ENCODE results near the gene UCN. TPM values are rescaled to one million over a fixed set of nuclear protein-coding genes. Genes with fewer than 3 reads are reported as not detected.

UCN gene
- total RNA-seq, 1 experiment from 2014 or later, result 3.6 TPM

DNA sequence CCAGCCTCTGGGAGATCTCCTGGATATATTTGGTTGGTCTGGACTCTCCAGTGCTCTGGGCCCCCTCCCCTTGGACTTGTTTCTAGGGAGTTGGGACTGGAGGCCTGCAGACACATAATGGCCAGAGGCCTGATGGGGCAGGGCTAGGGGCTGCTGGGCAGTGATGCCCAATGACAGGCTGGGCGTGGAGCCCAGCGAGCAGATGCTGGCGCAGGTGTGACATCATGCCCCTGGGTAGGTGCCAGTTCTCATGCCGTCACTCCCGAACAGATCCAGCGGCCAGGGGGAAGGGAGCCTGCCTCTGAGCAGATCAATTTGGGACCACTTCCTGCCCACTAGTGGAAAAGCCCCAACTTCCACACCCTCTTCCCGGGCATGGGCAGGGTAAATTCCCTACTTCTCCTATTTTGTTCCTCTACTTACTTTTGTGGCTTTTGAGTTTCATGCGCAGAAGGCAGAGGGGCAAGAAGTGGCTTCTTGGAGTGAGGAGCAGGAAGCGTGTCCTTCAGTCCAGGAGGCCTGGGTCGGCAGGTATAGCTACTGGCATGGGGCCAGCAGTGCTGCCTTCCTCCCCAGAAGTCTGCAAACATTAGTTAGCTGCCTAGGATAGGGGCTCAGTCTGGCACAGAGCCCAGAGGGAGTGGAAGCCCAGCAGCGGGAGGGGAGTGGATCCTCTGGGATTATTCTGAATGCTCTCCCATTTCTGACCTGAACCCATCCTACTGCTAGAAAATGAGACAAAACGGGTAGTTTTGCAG lies 8.6 kb upstream of the UCN start:
- no peak overlapping the region for H2AFZ ChIP-seq (ENCODE audit: low read length)
- no peaks in the 10 kb centered on the region for H3K36me3 ChIP-seq (ENCODE audit: low read depth, low read length)
- ATAC-seq, result no peak
- H3K9ac ChIP-seq (ENCODE audit: low read length), result no peak overlapping the region
- no peak for DNase-seq
- H3F3A ChIP-seq (ENCODE audit: low read length, unreplicated experiment), result no peaks in the 10 kb centered on the region
- no TSS peak for BruUV-seq (replicated peaks)
- CTCF ChIA-PET, result no interaction called here
- no peaks in the 10 kb centered on the region for H3K9me2 ChIP-seq (replicated peaks; ENCODE audit: low read length)
- no peak overlapping the region for H3K4me3 ChIP-seq (ENCODE audit: low read length)
- peaks cover 5% of the 10 kb centered on the region; the same call in 1 of the 2 replicates for H3K79me2 ChIP-seq (ENCODE audit: low read length)
- intact Hi-C loops (cut with micrococcal nuclease), result no loop called here
- no peak overlapping the region for H3K27ac ChIP-seq (ENCODE audit: low read length)
- H4K20me1 ChIP-seq (ENCODE audit: low read length), result no peaks in the 10 kb centered on the region
- TF ChIP-seq, protein P1, sequence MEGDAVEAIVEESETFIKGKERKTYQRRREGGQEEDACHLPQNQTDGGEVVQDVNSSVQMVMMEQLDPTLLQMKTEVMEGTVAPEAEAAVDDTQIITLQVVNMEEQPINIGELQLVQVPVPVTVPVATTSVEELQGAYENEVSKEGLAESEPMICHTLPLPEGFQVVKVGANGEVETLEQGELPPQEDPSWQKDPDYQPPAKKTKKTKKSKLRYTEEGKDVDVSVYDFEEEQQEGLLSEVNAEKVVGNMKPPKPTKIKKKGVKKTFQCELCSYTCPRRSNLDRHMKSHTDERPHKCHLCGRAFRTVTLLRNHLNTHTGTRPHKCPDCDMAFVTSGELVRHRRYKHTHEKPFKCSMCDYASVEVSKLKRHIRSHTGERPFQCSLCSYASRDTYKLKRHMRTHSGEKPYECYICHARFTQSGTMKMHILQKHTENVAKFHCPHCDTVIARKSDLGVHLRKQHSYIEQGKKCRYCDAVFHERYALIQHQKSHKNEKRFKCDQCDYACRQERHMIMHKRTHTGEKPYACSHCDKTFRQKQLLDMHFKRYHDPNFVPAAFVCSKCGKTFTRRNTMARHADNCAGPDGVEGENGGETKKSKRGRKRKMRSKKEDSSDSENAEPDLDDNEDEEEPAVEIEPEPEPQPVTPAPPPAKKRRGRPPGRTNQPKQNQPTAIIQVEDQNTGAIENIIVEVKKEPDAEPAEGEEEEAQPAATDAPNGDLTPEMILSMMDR (conservative IDR thresholded peaks at IDR 0.05; ENCODE audit: low read depth, low read length), result no peak
- no peak for TF ChIP-seq EZH2phosphoT487 (IDR thresholded peaks at IDR 0.05; ENCODE audit: borderline replicate concordance, low read length)
- TF ChIP-seq EZH2 (IDR thresholded peaks at IDR 0.05; ENCODE audit: low read length, unreplicated experiment), result no peak
- peaks cover 13% of the 10 kb centered on the region for H3K4me1 ChIP-seq (ENCODE audit: insufficient read depth, low read length)
- H3K4me2 ChIP-seq (ENCODE audit: low read length), result no peak overlapping the region
- POLR2A ChIA-PET (ENCODE audit: unreplicated experiment), result interaction anchor here (0.6 kb wide), 1 partner anchor 141 kb away, joined by 3 read pairs; no protein-coding TSS in a partner anchor
- no peaks in the 10 kb centered on the region for H3K9me3 ChIP-seq (ENCODE audit: low read length)
- H3K27me3 ChIP-seq (ENCODE audit: low read length), result no peaks in the 10 kb centered on the region

DNA sequence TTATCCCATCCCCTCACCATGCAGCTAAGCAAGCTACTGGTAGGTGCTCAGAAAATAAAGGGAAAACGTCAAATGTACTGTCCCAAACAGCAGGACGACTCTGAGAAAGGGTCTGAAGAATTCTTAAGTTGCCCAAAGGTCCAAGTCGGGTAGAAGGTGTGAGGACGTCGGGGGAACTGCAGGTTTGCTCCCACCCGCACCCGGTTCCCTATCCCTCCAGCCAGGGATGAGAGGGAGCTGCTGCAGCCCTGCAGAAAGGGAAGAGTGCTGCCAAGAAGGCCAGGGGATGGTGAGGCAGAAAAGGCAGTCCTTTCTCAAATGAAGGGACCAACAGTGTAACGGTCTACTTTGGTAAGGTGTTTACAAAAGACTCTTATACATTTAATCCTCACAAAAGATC lies 6.9 kb upstream of the UCN start:
- H3K27me3 ChIP-seq (ENCODE audit: low read length), result no peaks in the 10 kb centered on the region
- no peaks in the 10 kb centered on the region for H3K36me3 ChIP-seq (ENCODE audit: low read depth, low read length)
- POLR2A ChIA-PET (ENCODE audit: unreplicated experiment), result no interaction called here
- H3K4me3 ChIP-seq (ENCODE audit: low read length), result no peak overlapping the region
- intact Hi-C loops (cut with micrococcal nuclease), result no loop called here
- no TSS peak for BruUV-seq (replicated peaks)
- H3K4me1 ChIP-seq (ENCODE audit: insufficient read depth, low read length), result no peaks in the 10 kb centered on the region
- TF ChIP-seq EZH2phosphoT487 (IDR thresholded peaks at IDR 0.05; ENCODE audit: borderline replicate concordance, low read length) (no peak), EZH2 (IDR thresholded peaks at IDR 0.05; ENCODE audit: low read length, unreplicated experiment) (no peak)
- TF ChIP-seq, protein P1 (conservative IDR thresholded peaks at IDR 0.05; ENCODE audit: low read depth, low read length), result no peak
- ATAC-seq (no peak), DNase-seq (no peak)
- H2AFZ ChIP-seq (ENCODE audit: low read length), result no peak overlapping the region
- no peak overlapping the region for H3K27ac ChIP-seq (ENCODE audit: low read length)
- no peaks in the 10 kb centered on the region for H3K9me3 ChIP-seq (ENCODE audit: low read length)
- H3K9me2 ChIP-seq (replicated peaks; ENCODE audit: low read length), result no peaks in the 10 kb centered on the region
- H3F3A ChIP-seq (ENCODE audit: low read length, unreplicated experiment), result no peaks in the 10 kb centered on the region
- H3K79me2 ChIP-seq (ENCODE audit: low read length), result no peaks in the 10 kb centered on the region
- H4K20me1 ChIP-seq (ENCODE audit: low read length), result no peaks in the 10 kb centered on the region
- CTCF ChIA-PET, result no interaction called here
- H3K4me2 ChIP-seq (ENCODE audit: low read length), result no peak overlapping the region
- no peak overlapping the region for H3K9ac ChIP-seq (ENCODE audit: low read length)

DNA sequence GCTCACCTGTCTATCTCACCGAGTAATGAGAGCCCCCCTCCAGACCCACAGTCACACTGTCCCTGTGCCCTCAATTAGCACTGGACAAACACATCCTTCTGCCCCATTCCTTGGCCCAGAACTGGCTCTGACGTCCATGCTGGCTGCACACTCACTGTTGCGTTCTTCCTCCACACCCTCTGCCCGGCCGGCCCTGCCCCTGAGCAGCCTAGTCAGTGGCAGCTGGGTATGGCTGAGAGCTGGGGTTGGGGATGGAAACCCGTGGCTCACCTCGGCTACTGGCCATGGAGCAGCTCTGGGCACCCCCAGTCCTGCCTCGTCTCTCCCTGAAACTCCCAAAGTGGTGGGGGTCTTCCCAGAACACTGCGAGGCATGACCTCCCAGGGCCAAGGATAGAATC lies 6.5 kb upstream of the UCN start:
- no peak for TF ChIP-seq EZH2 (IDR thresholded peaks at IDR 0.05; ENCODE audit: low read length, unreplicated experiment)
- no peak for TF ChIP-seq EZH2phosphoT487 (IDR thresholded peaks at IDR 0.05; ENCODE audit: borderline replicate concordance, low read length)
- TF ChIP-seq, protein P1 (conservative IDR thresholded peaks at IDR 0.05; ENCODE audit: low read depth, low read length), result no peak
- BruUV-seq (replicated peaks), result no TSS peak
- CTCF ChIA-PET, result no interaction called here

More for the DNA sequence above, 6.5 kb upstream of the UCN start:
- no peaks in the 10 kb centered on the region for H3K27me3 ChIP-seq (ENCODE audit: low read length)
- H3K36me3 ChIP-seq (ENCODE audit: low read depth, low read length), result no peaks in the 10 kb centered on the region
- no peak for DNase-seq
- H3K79me2 ChIP-seq (ENCODE audit: low read length), result no peaks in the 10 kb centered on the region
- no peaks in the 10 kb centered on the region for H3K4me1 ChIP-seq (ENCODE audit: insufficient read depth, low read length)
- no peaks in the 10 kb centered on the region for H3K9me2 ChIP-seq (replicated peaks; ENCODE audit: low read length)
- intact Hi-C loops (cut with micrococcal nuclease), result no loop called here
- H4K20me1 ChIP-seq (ENCODE audit: low read length), result no peaks in the 10 kb centered on the region
- no peak overlapping the region for H3K4me2 ChIP-seq (ENCODE audit: low read length)
- no peaks in the 10 kb centered on the region for H3F3A ChIP-seq (ENCODE audit: low read length, unreplicated experiment)
- no peak overlapping the region for H3K9ac ChIP-seq (ENCODE audit: low read length)
- H3K4me3 ChIP-seq (ENCODE audit: low read length), result no peak overlapping the region
- no peak overlapping the region for H3K27ac ChIP-seq (ENCODE audit: low read length)
- ATAC-seq, result no peak
- POLR2A ChIA-PET (ENCODE audit: unreplicated experiment), result no interaction called here
- H3K9me3 ChIP-seq (ENCODE audit: low read length), result no peaks in the 10 kb centered on the region
- H2AFZ ChIP-seq (ENCODE audit: low read length), result no peak overlapping the region

Data from PC-3 (cell line).